ENCODE data around the gene CACNA1H. TPM values are rescaled to one million over a fixed set of nuclear protein-coding genes. Genes with fewer than 3 reads are reported as not detected.
"Not testable (repeated sequence)": the region's sequence is repeated elsewhere in the genome, so short reads cannot be mapped to it uniquely, and the experiment has no call there.

The CACNA1H gene
- total RNA-seq, 1 donor from 2014 or later: 4.1 TPM

DNA sequence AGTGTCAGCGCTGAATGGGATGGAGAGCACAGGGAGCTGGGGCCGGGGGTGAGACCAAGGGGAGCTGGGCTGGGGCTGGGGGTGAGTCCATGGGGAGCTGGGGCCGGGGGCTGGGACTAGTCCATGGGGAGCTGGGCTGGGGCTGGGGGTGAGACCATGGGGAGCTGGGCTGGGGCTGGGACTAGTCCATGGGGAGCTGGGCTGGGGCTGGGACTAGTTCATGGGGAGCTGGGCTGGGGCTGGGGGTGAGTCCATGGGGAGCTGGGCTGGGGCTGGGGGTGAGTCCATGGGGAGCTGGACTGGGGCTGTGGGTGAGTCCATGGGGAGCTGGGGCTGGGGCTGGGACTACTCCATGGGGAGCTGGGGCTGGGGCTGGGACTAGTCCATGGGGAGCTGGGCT lies 101.9 kb downstream of the CACNA1H start:
- intact Hi-C loops (cut with DNase I); ATAC-seq; DNase-seq (ENCODE audit: low spot score): not testable (repeated sequence)

DNA sequence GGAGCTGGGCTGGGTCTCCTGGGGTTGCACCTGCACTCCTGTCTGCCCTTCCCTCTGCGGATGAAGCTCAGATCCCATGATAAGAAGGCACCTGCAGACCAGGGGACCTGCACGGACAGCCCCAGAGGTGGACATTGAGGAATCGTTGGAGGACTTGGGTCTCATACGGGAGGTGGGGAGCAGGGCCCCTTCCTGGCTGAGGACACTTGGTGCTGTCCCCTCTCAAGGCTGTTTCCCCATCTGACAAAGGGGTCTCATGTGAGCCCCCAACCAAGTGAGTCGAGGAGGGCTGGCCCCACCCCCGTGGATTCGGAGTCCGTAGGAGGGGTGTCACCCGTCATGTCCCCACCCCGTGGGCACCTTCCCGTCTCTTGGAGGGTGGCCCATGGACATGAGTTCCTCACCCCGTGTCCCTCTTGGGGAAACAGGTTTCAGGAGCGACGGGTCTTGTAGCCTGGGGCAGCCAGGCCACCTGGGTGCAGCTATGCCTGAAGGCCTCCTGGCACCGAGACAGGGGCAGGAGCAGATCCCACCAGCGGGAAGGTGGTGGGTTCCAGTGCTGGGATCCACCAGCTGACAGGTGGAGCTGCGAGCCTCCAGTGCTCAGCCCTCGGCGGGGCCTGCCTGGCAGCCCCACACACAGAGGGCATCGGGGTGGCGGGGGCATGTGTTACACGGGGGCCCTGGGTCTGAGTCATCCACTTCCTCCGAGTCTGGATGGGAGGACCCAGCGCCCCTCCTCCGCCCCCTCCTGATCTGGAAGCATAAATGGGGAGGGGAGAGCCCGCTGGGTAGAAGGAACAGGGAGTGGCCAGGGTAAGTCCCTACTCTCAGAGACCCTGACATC lies 102.6 kb downstream of the CACNA1H start, which contains the start of gene TPSD1:
TPSD1 (plus strand) TSS at position 794 of the 847 bp plus-strand sequence. CDS start 212 bp downstream, outside the sequence.
- intact Hi-C loops (cut with DNase I); ATAC-seq; DNase-seq (ENCODE audit: low spot score): not testable (repeated sequence)

DNA sequence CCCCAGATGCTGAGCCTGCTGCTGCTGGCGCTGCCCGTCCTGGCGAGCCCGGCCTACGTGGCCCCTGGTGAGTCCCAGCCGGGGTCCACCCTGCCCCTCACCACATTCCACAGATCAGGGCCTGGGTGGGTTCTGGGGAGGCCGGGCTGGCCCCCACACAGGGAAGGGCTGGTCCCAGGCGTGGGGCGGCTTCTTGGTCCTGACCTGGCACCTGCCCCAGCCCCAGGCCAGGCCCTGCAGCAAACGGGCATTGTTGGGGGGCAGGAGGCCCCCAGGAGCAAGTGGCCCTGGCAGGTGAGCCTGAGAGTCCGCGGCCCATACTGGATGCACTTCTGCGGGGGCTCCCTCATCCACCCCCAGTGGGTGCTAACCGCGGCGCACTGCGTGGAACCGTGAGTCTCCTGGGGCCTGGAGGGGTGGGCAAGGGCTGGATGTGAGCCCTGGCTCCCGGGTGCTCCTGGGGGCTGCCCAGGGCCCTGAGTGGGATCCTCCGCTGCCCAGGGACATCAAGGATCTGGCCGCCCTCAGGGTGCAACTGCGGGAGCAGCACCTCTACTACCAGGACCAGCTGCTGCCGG lies 103.5 kb downstream of the CACNA1H start:
- DNase-seq (ENCODE audit: low spot score); intact Hi-C loops (cut with DNase I); ATAC-seq: not testable (repeated sequence)

DNA sequence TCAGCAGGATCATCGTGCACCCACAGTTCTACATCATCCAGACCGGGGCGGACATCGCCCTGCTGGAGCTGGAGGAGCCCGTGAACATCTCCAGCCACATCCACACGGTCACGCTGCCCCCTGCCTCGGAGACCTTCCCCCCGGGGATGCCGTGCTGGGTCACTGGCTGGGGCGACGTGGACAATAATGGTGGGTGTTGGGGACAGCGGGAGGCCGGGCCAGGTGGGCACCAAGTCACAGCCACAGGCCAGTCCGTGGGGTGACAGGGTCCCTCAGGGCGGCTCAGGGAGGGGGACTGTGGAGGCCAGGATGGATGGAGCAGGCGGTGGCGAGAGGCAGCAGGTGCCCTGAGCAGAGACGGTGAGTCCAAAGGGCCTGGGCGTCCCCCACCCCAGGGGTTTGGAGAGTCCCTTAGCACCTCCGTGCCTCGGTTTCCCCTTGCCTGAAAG lies 104.0 kb downstream of the CACNA1H start:
- ATAC-seq (no peak), DNase-seq (ENCODE audit: low spot score) (no peak)
- intact Hi-C loops (cut with DNase I): no loop called here

DNA sequence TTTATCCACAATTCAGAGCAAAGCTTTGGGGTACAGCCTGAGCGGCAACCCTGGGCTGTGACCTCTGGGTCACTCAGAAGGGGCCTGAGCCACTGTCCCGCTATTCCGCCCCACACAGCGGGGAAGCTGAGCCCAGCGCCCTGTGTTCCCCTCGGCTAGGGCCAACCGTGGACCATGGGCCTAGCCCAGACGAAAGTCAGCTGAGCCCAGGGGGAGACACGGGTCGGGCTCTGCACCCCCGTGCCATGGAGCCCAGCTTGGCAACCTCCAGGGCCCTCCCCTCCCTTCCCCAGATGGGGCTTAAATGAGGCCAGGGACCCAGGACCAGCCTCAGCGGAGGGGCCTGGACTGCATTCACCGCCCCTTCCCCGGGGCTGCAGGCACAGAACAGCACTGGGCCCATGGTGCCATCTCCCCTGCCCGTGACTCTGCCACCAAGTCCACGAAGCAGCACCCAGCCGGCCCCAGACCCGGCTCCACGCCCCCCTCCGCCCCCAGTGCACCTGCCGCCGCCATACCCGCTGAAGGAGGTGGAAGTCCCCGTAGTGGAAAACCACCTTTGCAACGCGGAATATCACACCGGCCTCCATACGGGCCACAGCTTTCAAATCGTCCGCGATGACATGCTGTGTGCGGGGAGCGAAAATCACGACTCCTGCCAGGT lies 104.8 kb downstream of the CACNA1H start:
- ATAC-seq (no peak), DNase-seq (ENCODE audit: low spot score) (no peak)
- intact Hi-C loops (cut with DNase I): no loop called here

DNA sequence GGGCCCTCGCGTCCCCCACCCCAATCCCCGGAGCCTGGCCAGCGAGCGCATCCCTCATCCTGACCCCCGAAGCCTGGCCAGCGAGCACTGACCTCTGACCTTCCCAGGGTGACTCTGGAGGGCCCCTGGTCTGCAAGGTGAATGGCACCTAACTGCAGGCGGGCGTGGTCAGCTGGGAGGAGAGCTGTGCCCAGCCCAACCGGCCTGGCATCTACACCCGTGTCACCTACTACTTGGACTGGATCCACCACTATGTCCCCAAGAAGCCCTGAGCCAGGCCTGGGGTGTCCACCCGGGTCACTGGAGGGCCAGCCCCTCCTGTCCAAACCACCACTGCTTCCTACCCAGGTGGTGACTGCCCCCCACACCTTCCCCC lies 105.3 kb downstream of the CACNA1H start:
- DNase-seq (ENCODE audit: low spot score): no peak
- ATAC-seq: no peak
- intact Hi-C loops (cut with DNase I): no loop called here

DNA sequence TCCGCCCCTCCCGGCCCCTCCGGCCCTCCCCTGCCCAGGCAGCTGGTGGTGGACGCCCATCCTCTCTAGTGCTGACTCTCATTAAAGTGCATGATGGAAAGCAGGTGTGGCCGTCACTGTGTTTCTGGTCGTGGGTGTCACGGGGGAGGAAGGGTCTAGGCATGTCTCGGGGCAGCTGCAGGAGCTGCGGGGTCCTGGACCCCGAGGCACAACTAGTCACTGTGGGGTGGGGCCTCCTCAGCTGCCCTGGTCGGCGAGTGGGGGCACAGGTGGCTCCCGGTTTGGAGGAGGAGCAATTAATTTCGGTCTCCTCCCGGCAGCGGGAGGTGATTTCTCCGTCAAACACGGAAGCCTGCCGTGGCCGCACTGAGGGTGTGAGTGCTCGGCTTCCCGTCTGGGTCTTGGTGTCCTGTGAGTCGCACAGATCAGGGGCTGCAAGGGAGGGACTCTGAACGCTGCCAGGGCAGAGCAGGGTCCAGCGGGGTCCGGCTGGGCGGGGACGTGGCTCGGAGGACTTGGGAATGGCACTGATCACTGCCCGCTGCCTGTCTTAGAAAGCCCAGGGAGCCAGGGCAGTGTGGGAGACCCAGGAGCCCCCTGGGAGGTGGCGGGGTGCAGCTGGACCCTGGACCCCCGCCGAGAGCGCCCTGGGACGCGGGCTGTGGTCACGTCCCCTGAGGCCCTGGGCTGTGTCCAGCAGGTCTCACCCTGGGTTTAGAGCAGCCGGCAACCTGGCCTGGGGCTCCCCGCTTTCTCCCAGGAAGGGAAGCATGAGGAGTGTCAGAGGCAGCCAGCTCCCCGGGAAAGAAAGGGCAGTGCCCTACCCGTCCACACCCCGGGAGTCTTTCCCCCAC lies 106.2 kb downstream of the CACNA1H start:
- DNase-seq (ENCODE audit: low spot score) (no peak), ATAC-seq (no peak)
- intact Hi-C loops (cut with DNase I): no loop called here

DNA sequence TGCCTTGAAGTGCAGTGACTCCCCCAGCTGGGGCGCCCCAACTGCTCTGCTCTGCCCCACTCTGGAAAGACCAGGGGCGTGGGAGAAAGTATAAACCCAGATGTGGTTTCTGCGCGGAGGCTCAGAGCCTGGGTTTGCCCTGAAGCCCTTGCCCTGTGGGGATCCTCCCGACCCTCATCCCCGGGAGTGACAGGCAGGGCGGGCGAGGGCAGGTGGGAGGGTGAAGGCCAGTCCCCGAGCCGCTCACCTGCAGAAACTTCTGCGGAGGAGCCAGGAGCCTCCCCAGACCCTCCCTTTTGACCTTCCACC lies 106.8 kb downstream of the CACNA1H start:
- intact Hi-C loops (cut with DNase I): no loop called here
- DNase-seq (ENCODE audit: low spot score): no peak
- ATAC-seq: no peak

DNA sequence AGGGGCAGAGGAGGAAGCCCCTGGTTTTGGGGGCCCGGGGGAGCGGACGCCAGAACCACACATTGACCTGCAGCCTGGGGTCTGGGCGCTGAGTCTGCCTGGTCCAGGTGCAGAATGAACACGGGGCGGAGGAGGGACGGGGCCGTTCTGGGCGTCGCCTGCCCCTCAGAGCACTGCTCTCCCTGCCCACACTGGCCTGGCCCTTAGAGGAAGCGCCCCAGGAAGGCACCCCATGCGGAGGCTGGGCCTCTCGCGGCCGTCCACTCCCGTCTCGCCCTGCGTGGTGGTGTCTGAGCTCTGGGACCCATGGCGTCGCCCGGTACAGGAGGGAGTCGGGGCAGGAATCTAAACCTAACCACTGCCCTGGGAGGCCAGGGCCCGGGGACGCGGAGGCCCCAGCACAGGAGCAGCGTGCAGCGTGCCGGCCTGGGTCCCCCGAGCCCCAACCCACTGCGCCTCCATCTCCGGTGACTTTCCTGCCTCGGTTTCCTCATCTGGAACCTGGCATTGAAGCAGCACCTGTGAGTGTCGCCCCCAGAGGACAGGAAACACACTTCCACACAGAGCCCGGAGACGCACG lies 107.3 kb downstream of the CACNA1H start:
- intact Hi-C loops (cut with DNase I): no loop called here
- no peak for DNase-seq (ENCODE audit: low spot score)
- ATAC-seq: no peak

DNA sequence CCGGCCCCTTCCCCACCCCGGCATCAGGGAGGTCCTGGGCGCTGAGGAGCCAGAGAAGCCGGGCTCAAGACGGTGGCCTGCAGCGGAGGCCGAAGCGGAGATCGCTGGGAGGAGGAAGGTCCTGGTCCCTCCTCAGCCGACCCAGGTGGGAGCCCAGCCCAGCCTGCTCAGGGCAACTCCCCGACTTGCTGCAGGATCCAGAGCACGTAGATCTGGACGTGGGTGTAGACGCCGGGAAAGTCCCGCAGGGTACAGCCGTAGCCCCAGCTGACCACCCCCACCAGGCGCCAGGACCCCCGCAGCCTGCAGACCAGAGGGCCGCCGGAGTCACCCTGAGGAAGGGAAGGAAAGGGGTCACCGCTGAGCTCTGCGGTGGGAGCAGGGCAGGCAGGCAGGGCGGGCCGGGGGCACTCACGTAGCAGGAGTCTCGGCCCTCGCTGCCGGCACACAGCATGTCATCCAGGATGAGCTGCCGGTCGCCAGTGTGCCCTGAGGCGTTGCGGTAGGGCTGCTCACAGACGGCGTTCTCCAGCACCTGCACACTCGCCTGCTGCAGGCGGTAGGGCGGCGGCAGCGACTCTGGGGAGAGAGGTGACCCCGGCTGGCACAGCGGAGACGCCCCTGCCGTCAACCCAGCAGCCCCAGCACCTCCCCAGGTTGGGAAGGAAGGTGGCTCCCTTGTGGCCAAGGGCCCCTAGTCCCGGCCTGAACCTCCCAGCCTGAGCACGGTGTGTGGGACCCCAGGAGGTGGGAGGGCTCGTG lies 108.4 kb downstream of the CACNA1H start:
- DNase-seq (ENCODE audit: low spot score): no peak
- intact Hi-C loops (cut with DNase I): no loop called here
- ATAC-seq: no peak

DNA sequence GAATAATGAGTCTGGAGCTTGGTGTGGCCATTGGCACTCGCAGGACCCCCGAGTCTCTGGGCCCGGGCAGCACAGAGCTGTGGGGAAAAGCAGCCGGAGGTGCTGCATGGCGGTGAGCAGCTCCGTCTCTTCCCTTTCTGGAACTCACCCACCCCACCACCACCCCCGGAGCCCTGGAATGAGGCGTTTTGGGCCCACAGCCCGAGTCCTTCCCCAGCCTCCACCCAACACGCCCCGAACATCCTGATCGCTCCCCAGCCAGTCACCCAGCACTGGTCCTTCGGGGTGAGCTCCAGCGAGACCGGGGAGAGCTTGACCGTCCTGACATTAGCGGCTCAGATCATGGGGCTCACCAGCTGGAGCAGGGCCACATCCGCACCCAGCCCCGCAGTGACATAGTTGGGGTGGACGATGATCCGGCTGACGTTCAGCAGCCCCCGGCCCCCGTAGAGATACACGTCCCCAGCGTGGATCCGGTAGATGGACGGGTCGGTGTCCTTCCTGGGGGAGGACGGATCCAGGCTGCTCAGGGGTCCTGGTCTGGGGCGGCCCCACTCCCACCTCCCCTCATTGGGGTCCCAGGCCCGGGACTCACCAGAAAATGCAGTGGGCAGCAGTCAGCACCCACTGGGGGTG lies 109.4 kb downstream of the CACNA1H start:
- intact Hi-C loops (cut with DNase I): no loop called here
- ATAC-seq (no peak), DNase-seq (ENCODE audit: low spot score) (no peak)

DNA sequence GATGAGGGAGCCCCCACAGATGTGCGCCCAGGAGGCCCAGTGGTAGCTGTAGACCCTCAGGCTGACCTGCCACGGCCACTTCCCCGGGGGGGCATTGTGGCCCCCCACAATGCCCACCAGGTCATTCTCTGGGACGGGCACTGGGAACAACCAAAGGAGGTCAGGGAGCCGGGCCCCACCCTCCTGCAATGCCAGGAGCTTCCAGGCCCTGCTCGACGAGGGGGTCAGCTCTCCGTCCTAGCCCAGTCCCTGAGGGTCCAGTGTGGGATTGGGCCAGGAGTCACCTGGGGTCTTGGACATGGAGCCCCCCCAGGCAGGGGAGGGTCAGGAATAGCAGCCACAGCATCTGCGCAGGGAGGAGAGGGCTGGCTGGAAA lies 109.9 kb downstream of the CACNA1H start:
- ATAC-seq: no peak
- DNase-seq (ENCODE audit: low spot score): no peak
- intact Hi-C loops (cut with DNase I): no loop called here

DNA sequence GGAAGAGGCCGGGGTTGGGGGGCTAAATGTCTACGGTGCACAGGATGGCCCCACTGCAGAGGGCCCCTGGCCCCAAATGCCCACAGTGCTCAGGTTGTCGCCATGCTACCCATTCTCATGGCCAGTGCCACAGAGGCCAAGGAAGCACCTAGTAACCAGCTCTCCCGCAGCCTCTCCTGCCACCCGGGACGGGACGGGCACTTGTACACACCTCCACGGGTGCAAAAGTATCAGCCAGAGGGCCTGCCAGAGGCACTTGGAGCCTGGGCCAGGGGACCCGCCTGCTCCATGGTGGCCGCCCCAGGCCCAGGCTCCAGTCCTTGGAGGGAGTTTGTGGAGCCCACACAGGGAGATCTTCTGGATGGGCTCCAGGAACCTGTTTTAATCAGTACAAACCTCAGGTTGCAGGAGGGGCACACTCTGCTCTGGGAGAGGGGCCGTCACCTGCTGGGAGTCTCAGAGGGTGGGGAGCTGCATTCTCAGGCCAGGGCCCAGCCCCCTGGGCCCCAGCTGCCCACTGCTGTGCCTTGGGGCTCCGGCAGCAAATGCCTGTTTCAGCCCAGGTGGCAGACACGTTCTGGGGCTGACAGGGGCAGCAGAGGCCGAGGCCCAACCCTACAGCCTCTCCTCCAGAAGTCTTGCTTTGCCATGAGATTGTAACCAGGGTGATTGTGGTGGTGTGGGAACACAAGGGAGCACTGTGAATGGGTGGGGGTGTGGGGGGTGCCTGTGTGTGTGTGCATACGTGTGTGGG lies 110.9 kb downstream of the CACNA1H start:
- intact Hi-C loops (cut with DNase I): no loop called here
- no peak for DNase-seq (ENCODE audit: low spot score)
- no peak for ATAC-seq

DNA sequence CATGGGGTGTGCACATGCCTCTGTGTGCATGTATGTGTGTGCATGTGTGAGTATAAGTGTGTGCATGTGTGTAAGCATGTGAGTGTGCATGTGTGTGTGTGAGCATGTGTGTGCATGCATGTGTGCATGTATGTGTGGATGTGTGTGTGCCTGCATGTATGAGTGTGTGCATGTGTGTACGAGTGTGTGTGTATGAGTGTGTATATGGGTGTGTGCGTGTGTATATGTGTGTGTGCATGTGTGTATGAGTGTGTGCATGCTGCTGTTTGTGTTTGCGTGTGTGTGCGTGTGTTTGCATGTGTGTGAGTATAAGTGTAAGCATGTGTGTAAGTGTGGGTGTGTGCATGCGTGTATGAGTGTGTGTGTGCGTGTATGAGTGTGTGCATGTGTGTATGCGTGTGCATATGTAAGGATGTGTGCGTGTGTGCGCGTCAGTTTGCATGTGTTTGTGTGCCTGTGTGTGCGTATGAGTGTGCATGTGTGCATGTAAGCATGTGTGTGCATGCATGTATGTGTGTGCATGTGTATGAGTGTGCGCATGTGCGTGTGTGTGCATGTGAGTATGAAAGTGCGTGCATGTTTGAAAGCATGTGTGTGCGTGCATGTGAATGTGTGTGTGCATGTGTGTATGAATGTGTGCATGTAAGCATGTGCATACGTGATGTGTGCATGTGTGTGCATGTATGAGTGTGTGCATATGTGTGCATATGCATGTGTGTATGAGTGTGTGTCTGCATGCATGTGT lies 111.6 kb downstream of the CACNA1H start:
- ATAC-seq: no peak

DNA sequence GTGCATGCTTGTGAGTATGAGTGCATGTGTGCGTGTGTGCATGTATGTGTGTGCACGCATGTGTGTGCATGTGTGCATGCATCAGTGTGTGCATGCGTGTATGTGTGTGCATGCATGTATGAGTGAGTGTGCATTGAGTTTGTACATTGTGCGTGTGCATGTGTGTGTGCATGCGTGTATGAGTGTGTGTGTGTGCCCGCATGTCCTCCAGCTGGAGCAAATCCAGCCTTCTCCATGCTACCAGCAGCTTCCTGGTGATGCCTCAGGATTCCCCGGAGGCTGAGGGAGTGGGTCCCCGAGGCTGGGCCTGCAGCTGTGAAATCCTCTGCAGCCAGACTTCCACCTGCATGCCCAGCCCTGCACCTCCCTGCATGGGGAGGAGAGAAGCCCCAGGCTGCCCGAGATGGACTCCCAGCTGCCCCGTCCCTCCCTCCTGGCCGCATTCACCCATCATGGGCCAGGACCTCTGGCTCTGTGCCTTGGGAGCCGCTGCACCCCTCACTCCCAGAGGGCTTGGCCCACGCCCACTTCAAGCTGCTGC lies 112.3 kb downstream of the CACNA1H start:
- no peak for ATAC-seq
- intact Hi-C loops (cut with DNase I): no loop called here
- DNase-seq (ENCODE audit: low spot score): no peak

More for the DNA sequence above, 111.6 kb downstream of the CACNA1H start:
- DNase-seq (ENCODE audit: low spot score): no peak
- intact Hi-C loops (cut with DNase I): no loop called here

DNA sequence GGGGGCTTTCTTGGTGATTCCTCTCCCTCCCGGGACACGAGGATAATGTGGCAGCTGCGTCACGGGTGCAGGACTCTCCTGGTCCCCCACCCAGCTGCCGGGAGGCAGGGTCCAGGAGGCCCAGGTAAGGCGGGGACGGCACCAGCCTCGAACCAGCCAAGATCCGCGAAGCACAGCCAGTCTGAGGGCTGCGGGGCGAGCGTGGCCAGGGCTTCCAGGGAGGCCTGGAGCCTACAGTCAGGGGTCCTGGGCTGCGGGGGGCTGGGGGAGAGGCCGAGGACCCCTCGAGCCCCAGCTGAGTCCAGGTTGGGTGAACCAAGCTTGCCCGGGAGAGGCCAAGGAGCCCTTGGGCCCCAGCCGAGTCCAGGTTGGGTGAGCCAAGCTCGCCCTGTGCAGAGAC lies 112.9 kb downstream of the CACNA1H start:
- no peak for ATAC-seq
- intact Hi-C loops (cut with DNase I): no loop called here
- no peak for DNase-seq (ENCODE audit: low spot score)
